Measurements from ENCODE around the gene SNTG2.

GRCh38 chr2:990970-991369, 40.3 kb downstream of the SNTG2 start:
- no peak for TF ChIP-seq POLR2AphosphoS5 (IDR thresholded peaks at IDR 0.05; ENCODE audit: insufficient read depth, low read depth, low read length)
- no peak for TF ChIP-seq GATA2 (IDR thresholded peaks at IDR 0.05; ENCODE audit: insufficient read depth, insufficient read length, low read depth, low read length)
- no peak for TF ChIP-seq CTCF (IDR thresholded peaks at IDR 0.05; ENCODE audit: extremely low read depth in 1 of 2, insufficient read depth in 1 of 2, low read depth in 1 of 2, low read length in 2 of 2)
- no peak for TF ChIP-seq POLR2A (IDR thresholded peaks at IDR 0.05; ENCODE audit: low read depth, low read length)
- TF ChIP-seq EZH2 (IDR thresholded peaks at IDR 0.05; ENCODE audit: borderline replicate concordance, low read depth, low read length, severe bottlenecking), result no peak
- TF ChIP-seq MAX (IDR thresholded peaks at IDR 0.05; ENCODE audit: insufficient read depth, insufficient read length), result no peak
- no peak for TF ChIP-seq JUN (IDR thresholded peaks at IDR 0.05; ENCODE audit: borderline replicate concordance, insufficient read depth, insufficient read length, low read depth)
- TF ChIP-seq MYC (IDR thresholded peaks at IDR 0.05; ENCODE audit: low read depth, low read length), result no peak
- TF ChIP-seq FOS (IDR thresholded peaks at IDR 0.05; ENCODE audit: borderline replicate concordance, insufficient read depth, low read length), result no peak
